ENCODE results near the gene GPC2.

Gene GPC2

DNA sequence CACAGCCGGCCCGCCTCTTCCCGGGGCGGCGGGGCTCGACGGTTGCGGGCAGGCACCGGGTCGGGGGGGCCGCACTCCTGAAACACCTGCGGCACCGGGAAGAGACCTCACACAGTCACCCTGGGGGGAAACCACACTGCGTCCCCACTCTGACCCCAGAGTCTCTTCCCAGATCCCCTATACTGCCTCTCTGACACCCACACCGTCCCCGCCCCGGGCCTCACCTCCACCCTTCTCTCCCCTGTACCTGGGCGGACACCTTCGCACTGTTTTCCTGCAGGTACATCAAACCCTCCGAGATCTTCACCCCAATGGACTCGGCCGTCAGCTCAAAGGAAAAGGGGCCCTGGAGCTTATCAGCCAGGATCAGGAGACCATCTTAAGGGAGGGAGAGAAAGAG is 5.3 kb downstream of the GPC2 start:
- H3K9me3 Mint-ChIP-seq, result no peaks in the 10 kb centered on the region
- no peak overlapping the region for H3K27ac Mint-ChIP-seq
- DNase-seq, result no peak
- H3K27me3 Mint-ChIP-seq, result peaks cover 36 to 48% of the 10 kb centered on the region in 2 donors
- ATAC-seq (replicated peaks), result peak; percentile 52
- H3K4me3 Mint-ChIP-seq, result peak overlapping the region; percentile 70 to 78
- peaks cover 12% of the 10 kb centered on the region for H3K36me3 Mint-ChIP-seq (ENCODE audit: insufficient read depth)
- H3K4me1 Mint-ChIP-seq (ENCODE audit: low read depth in 2 of 2), result peaks cover 29 to 33% of the 10 kb centered on the region in 2 donors

DNA sequence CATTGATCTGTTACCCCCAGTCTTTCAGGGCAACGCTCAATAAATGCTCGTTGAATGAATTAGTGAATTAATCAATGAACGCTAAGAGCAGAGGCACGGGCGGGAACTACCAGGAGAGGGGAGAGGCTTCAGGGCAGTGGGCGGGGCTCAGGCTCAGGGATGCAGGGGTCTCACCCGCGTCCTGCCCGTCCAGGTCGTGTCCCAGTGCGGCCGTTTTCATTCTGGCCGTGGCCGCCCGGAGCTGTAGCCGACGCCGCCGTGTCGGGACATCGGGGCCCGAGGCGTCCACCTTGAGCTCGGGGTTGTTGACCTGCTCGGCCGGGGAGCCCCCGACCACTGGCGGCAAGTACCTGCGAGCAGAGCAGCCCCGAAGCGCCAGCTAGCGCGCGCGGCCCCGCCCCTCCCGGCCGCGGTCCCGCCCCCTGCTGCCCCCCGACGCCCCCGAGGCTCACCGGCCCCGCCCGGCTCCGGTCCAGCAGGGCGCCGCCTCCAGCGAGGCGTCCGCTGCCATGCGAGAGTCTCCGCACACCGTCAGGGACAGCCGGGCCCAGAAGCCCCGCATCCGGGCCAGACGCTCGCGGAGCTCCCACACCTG is 6.0 kb downstream of the GPC2 start:
- no peaks in the 10 kb centered on the region for H3K9me3 Mint-ChIP-seq
- no peak overlapping the region for H3K27ac Mint-ChIP-seq
- H3K4me1 Mint-ChIP-seq (ENCODE audit: low read depth in 2 of 2), result peaks cover 30 to 34% of the 10 kb centered on the region in 2 donors
- H3K36me3 Mint-ChIP-seq (ENCODE audit: insufficient read depth), result peaks cover 9% of the 10 kb centered on the region
- H3K4me3 Mint-ChIP-seq, result peak overlapping the region; percentile 38 to 74
- DNase-seq (no peak), ATAC-seq (replicated peaks) (peak; percentile 68)
- peaks cover 42 to 54% of the 10 kb centered on the region in 2 donors for H3K27me3 Mint-ChIP-seq

DNA sequence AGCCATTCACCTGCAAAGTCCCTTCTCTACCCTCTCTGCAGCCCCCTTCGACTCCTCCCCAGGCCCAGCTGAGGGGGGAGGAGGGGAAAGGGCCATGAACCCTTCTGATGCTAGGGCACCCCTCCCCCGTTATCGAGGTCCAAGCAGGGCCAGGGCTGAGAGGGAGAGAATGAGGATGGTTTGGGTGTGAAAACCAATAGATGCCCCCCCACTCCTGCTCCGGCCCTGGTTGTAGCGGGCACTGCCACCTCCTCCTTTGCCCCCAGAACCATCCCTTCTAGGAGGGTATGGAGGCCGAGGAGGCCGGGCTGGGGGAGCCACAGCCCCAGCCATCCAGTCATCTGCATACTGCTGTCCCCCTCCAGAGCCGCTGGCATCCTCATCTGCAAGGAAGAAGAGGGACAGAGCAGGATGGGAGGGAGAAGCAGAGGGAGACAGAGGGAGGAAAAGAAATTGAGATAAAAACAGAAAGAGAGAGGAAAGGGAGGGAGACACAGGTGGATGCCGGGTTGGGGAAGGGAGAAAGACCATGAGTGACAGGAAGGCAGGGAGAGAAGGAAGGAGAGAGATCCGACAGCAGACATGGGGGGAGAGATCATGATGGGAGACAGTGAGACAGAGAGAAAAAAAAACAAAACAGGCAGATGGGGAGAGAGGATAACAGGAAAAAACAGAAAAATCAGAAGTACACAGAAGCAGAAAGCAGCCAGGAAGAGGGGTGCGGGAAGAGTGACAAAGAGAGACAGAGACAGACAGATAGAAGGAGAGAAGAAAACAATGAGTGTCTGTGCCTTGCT is 6.9 kb downstream of the GPC2 start:
- no peaks in the 10 kb centered on the region for H3K9me3 Mint-ChIP-seq
- DNase-seq (no peak), ATAC-seq (replicated peaks) (no peak)
- peak overlapping the region; percentile 38 to 74 for H3K4me3 Mint-ChIP-seq
- peaks cover 30 to 37% of the 10 kb centered on the region in 2 donors for H3K4me1 Mint-ChIP-seq (ENCODE audit: low read depth in 2 of 2)
- H3K36me3 Mint-ChIP-seq (ENCODE audit: insufficient read depth), result peaks cover 9% of the 10 kb centered on the region
- peaks cover 48 to 63% of the 10 kb centered on the region in 2 donors for H3K27me3 Mint-ChIP-seq
- H3K27ac Mint-ChIP-seq, result no peak overlapping the region

DNA sequence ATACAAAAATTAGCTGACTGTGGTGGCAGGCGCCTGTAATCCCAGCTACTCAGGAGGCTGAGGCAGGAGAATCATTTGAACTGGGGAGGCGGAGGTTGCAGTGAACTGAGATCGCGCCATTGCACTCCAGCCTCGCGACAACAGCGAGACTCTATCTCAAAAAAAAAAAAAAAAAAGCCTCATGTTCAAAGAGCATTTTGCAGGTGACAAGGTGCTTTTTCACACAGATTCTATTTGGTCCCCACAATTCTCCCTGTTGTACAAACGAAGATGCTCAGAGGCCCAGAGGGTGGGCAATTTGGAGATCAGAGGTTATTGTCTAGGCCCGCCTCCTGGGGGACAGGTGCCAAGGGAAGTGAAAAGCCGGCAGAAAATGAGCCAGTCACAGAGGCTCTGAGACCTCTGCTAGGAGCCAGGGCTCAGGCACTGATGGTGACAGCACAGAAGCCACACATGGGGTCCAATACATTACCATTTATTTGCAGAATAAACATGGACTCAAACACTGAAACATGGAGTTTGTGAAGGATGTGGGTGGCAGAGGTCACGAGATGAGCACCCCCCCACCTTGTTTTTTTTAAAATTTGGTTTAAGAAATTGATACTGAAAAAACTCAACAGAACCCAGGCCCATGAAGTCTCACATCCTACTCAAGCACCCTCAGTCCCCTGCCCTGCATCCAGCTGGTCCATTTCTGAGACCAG is 7.9 kb downstream of the GPC2 start:
- Mint-ChIP-seq H3K27me3 (peaks cover 48 to 68% of the 10 kb centered on the region in 2 donors), H3K27ac (no peak overlapping the region)

DNA sequence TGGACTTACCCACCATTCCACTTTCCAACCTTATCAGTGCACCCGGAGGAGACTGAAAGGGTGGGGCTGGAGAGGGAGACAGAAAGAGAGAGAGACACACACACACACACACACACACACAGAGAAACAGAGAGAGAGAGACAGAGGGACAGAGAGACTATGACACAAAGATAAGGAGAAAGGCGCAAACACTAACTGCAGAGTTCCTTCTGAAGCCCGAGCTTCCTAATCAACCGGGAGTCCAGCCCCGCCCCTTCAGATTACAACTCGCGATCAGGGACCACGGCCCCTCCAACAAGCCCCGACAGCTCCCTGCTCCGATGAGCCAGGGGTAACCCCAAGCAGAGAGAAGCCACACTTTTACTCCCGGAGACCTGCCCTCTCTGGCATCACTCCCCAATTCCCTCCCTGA is 9.3 kb downstream of the GPC2 start:
- DNase-seq (no peak), ATAC-seq (replicated peaks) (no peak)
- Mint-ChIP-seq H3K27ac (no peak overlapping the region), H3K4me1 (ENCODE audit: low read depth in 2 of 2) (peaks cover 38 to 45% of the 10 kb centered on the region in 2 donors), H3K27me3 (peaks cover 48 to 58% of the 10 kb centered on the region in 2 donors), H3K4me3 (peak overlapping the region; percentile 74 to 76), H3K9me3 (no peaks in the 10 kb centered on the region), H3K36me3 (ENCODE audit: insufficient read depth) (peaks cover 6% of the 10 kb centered on the region)

More for the DNA sequence above, 7.9 kb downstream of the GPC2 start:
- H3K9me3 Mint-ChIP-seq, result no peaks in the 10 kb centered on the region
- H3K4me3 Mint-ChIP-seq, result peak overlapping the region; percentile 74 to 76
- peaks cover 9% of the 10 kb centered on the region for H3K36me3 Mint-ChIP-seq (ENCODE audit: insufficient read depth)
- DNase-seq, result no peak
- peaks cover 30 to 37% of the 10 kb centered on the region in 2 donors for H3K4me1 Mint-ChIP-seq (ENCODE audit: low read depth in 2 of 2)
- no peak for ATAC-seq (replicated peaks)

DNA sequence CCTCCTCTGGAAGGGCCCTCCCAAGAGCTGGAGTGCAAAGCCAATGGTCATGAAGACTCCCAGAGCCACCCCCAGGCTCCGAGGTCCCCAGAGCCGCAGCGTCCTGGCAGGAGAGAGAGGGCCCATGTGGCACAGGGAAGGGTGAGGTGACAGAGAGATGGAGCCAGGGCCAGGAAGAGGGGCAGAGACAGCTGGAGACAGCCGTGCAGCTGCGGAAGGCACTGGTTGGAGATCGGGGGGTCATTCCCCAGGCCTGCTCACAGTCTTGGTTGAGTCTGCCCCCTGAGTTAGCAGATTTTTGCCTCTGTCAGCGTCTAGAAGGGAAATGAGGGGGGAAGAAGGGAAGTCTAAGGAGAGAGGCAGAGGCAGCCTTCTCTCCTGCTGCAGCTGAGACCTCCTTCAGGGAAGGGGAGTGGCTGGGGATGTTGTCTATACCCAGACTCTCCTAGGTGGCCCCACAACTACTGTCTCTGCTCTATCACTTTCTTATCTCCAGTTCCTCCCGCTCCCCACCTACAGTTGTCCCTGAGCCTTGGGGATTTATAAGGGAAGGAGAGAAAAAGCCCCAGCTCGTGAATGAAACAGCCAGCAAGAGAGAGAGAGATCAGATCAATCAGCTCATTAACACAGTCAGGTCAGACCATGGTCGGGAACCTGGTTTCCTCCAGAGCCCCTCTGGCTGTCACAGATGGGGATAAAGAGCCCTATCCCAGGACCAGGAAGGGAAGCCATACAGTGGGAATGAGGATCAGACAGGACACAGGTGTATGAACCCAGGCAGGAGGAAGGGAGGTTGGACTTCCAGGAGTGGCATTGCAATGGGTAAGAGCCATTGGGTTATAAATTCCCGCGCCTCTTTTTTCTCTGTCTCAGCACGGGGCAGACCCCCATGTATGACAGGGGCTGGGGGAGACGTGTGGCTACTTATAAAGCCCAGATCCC is 9.9 kb downstream of the GPC2 start:
- no peak for DNase-seq
- Mint-ChIP-seq H3K27me3 (peaks cover 48 to 58% of the 10 kb centered on the region in 2 donors), H3K4me1 (ENCODE audit: low read depth in 2 of 2) (peaks cover 39 to 49% of the 10 kb centered on the region in 2 donors), H3K9me3 (no peaks in the 10 kb centered on the region), H3K27ac (no peak overlapping the region), H3K4me3 (peak overlapping the region; percentile 74 to 76), H3K36me3 (ENCODE audit: insufficient read depth) (peaks cover 6% of the 10 kb centered on the region)
- no peak for ATAC-seq (replicated peaks)

DNA sequence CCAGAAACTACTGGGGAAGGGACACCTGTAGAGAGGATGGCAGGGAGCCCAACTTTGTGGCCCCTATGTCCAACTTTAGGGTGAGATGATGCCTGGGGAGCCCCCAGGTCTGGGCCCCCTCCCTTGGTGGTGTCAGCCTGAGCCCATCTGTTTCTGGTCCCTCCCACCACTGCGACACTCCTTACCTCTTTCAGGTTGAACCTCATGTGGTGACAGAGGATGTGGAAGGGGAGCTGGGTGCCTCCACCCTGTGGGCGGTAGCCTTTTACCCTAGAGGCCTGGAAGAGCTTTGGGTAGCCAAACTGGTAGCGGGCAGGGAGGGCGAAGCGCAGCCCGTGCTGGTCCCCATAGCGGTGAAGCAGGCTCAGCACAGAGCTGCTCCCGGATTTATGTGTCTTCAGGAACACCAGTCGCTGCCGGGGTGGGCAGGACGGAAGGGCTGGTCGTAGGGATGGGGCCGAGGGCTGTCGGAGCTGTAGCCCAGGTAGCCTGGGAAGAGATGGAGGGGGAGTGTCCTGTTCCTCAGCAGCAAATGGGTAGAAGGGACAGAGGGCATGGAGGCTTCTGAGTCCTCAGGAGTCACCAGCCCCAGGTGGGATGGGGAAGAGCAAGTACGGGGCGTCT is 10.8 kb downstream of the GPC2 start:
- Mint-ChIP-seq H3K4me3 (peak overlapping the region; percentile 31 to 39), H3K36me3 (ENCODE audit: insufficient read depth) (peaks cover 2% of the 10 kb centered on the region), H3K9me3 (no peaks in the 10 kb centered on the region), H3K27me3 (peaks cover 48 to 58% of the 10 kb centered on the region in 2 donors), H3K27ac (no peak overlapping the region), H3K4me1 (ENCODE audit: low read depth in 2 of 2) (peaks cover 36 to 49% of the 10 kb centered on the region in 2 donors)
- ATAC-seq (replicated peaks) (peak; percentile 44), DNase-seq (no peak)

DNA sequence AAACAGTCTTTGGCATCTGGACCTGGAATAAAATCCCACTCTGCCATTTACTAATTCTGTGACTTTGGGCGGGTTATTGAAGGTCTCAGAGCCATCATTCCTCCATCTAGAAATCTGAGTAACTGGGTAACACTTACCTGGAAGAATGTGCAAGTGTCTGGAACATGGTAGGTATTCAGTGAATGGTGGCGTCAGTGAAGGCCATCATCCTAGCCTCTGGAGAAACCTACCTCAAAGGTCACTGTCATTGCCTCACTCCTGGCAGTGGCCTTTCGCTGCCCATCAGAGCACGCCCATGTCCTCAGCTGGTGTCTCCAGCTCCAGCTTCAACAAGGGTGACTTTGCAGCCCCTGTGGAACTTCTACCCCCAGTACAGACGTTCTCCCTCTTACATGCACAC is 13.3 kb downstream of the GPC2 start:
- Mint-ChIP-seq H3K27me3 (peaks cover 32 to 40% of the 10 kb centered on the region in 2 donors), H3K27ac (no peak overlapping the region)
- ATAC-seq (replicated peaks), result no peak

DNA sequence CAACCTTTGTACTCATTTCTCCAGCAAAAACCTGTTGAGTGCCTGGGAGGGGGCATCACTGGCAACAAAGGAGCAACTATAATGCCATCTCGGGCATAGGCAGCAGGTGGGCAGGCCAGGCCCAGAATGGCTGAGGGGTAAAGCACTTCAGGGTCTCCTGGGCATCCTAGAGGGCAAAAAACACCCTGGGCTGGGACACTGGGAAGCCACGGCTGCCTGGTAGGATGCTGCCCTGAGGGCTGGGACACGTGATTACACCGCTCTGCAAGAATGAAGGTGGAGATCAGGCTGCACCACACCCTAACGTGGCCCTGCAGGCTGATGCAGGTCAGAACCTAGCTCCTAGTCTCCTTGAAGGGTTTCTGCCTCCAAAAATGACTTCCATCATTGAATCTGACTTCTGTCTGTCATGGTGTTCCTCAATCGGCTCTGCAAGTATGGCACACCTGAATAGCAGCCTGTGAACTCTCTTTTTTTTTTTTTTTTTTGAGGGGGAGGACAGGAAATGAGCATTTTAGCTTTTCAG is 14.1 kb downstream of the GPC2 start:
- DNase-seq (no peak), ATAC-seq (replicated peaks) (no peak)
- H3K4me1 Mint-ChIP-seq (ENCODE audit: low read depth in 2 of 2), result peaks cover 27 to 39% of the 10 kb centered on the region in 2 donors
- H3K36me3 Mint-ChIP-seq (ENCODE audit: insufficient read depth), result peaks cover 6% of the 10 kb centered on the region
- no peaks in the 10 kb centered on the region for H3K9me3 Mint-ChIP-seq
- no peak overlapping the region for H3K27ac Mint-ChIP-seq
- peaks cover 24 to 32% of the 10 kb centered on the region in 2 donors for H3K27me3 Mint-ChIP-seq
- peak overlapping the region in 1 of 2 donors; percentile 54 for H3K4me3 Mint-ChIP-seq

More for the DNA sequence above, 13.3 kb downstream of the GPC2 start:
- no peak for DNase-seq
- Mint-ChIP-seq H3K9me3 (no peaks in the 10 kb centered on the region), H3K4me1 (ENCODE audit: low read depth in 2 of 2) (peaks cover 34 to 47% of the 10 kb centered on the region in 2 donors), H3K36me3 (ENCODE audit: insufficient read depth) (peaks cover 6% of the 10 kb centered on the region), H3K4me3 (no peak overlapping the region)

DNA sequence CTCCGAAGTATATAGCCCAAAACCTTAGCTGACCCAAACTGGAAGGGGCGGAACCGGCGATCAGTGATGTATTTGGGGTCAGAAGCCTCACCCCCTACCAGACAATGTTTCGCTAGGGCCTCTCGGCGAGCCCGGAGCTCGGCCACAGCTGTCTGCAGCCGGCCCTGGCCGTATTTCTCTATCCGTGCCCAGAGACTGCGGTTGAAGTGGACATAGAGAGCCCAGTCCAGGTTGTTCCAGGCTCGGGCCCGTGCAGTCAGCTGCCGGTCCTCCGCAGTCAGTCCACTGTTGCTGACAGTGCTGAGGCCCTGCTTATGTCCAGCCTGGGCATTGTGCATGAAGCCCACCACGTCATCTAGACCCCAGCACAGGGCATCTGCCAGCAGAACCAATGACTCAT is 17.1 kb downstream of the GPC2 start:
- no peak for DNase-seq
- ATAC-seq (replicated peaks), result no peak
- peak overlapping the region in 1 of 2 donors; percentile 83 for H3K4me3 Mint-ChIP-seq
- peaks cover 23 to 30% of the 10 kb centered on the region in 2 donors for H3K4me1 Mint-ChIP-seq (ENCODE audit: low read depth in 2 of 2)
- H3K27me3 Mint-ChIP-seq, result peaks cover 0 to 2% of the 10 kb centered on the region in 2 donors
- no peak overlapping the region for H3K27ac Mint-ChIP-seq
- H3K36me3 Mint-ChIP-seq (ENCODE audit: insufficient read depth), result peaks cover 20% of the 10 kb centered on the region
- H3K9me3 Mint-ChIP-seq, result no peaks in the 10 kb centered on the region

DNA sequence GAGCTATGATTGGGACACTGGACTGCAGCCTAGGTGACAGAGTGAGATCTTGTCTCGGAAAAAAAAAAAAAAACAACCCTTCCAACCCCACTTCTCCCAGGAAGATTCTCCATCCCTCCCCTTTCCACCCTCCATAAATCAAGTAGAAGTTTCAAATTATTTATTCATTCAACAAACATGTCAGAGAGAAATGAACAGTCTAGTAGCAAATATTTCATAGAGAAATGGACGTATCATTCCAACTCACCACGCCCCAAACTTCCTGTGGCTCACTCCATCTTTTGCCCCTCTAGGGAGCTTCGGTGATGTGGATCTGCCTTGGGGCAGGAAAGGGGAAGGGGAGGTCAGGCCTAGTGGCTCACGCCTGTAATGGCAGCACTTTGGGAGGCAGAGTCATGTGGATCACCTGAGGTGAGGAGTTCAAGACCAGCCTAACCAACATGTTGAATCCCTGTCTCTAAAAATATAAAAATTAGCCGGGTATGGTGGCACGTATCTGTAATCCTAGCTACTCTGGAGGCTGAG is 18.0 kb downstream of the GPC2 start:
- H3K4me1 Mint-ChIP-seq (ENCODE audit: low read depth in 2 of 2), result peaks cover 21 to 30% of the 10 kb centered on the region in 2 donors
- H3K4me3 Mint-ChIP-seq, result peak overlapping the region; percentile 74 to 83
- peak overlapping the region; percentile 79 to 85 for H3K27ac Mint-ChIP-seq
- no peaks in the 10 kb centered on the region for H3K27me3 Mint-ChIP-seq
- no peaks in the 10 kb centered on the region for H3K9me3 Mint-ChIP-seq
- no peak for ATAC-seq (replicated peaks)
- H3K36me3 Mint-ChIP-seq (ENCODE audit: insufficient read depth), result peaks cover 27% of the 10 kb centered on the region
- no peak for DNase-seq
